Endothelial cell of umbilical vein (primary cell): ENCODE results near the gene NLN. TPM values are rescaled to one million over a fixed set of nuclear protein-coding genes. Genes with fewer than 3 reads are reported as not detected.

Experiments used
- BruUV-seq: library from RNA; stranded (reverse); fragments of 400-500 nt; replicated peaks from 2 replicates; lab custom pipeline; 2021; lab: Mats Ljungman, UMichigan
- CTCF ChIA-PET: fragments of 300-600, 350-600 bp; sonication (Branson Sonifier 250); formaldehyde crosslinking; loops from one replicate; lab custom pipeline; 2021; ENCODE audit warnings: antibody characterized with exemption, inconsistent platforms; lab: Charles Lee
- POLR2A ChIA-PET: fragments of 300-600, 350-600 bp; sonication (Branson Sonifier 250); formaldehyde crosslinking; loops from one replicate; lab custom pipeline; 2021; ENCODE audit warnings: antibody characterized with exemption, inconsistent platforms; lab: Charles Lee
- DNase-seq: peaks from one replicate; pipeline ENCODE4 v3.0.0-alpha.2; 2011; ENCODE audit warnings: low read depth, low spot score
- FAIRE-seq: peaks from 2 replicates; lab custom pipeline; 2011; peaks lifted over from hg19 to GRCh38; lab: Jason Lieb, UNC
- H2AFZ ChIP-seq: 2 replicates; pipeline ENCODE4 v1.6.0; 2012; ENCODE audit warnings: low read depth, low read length, control low read depth, inconsistent platforms
- H3K27ac ChIP-seq: 2 replicates; pipeline ENCODE4 v1.5.1; 2011; ENCODE audit warnings: low read depth, mild to moderate bottlenecking, control low read depth, low read length, moderate library complexity; ENCODE audit not compliant: insufficient read depth
- H3K27me3 ChIP-seq, 2 experiments: 2 replicates each; pipeline versions ENCODE4 v1.6.0 to v1.6.1; 2011; ENCODE audit warnings: low read length in 2 of 2, mixed read lengths in 1 of 2; ENCODE audit not compliant: control insufficient read depth in 2 of 2, insufficient read depth in 2 of 2
- H3K36me3 ChIP-seq, 2 experiments: 2 replicates in 1 of 2; 3 replicates in 1 of 2; pipeline ENCODE4 v1.5.1; 2011; ENCODE audit warnings: low read length in 2 of 2, mild to moderate bottlenecking in 1 of 2, moderate library complexity in 1 of 2; ENCODE audit not compliant: control insufficient read depth in 2 of 2, insufficient read depth in 2 of 2; ENCODE audit errors: extremely low read depth in 1 of 2
- H3K4me1 ChIP-seq: 3 replicates; pipeline ENCODE4 v1.5.1; 2011; ENCODE audit warnings: mild to moderate bottlenecking, low read length; ENCODE audit not compliant: control insufficient read depth, insufficient read depth; ENCODE audit errors: extremely low read depth
- H3K4me2 ChIP-seq: 2 replicates; pipeline ENCODE4 v1.6.1; 2011; ENCODE audit warnings: low read length, control low read depth, mixed read lengths; ENCODE audit not compliant: insufficient read depth
- H3K4me3 ChIP-seq, 3 experiments: fragments of 200-600 bp in 1 of 3; sonication (generic), shearing (Covaris generic) in 1 of 3; replicated peaks in 1 of 3; 2 replicates each; pipeline ENCODE4 v1.5.1; 2011 to 2016; ENCODE audit warnings: control low read depth in 3 of 3, low read length in 3 of 3, mild to moderate bottlenecking in 2 of 3, inconsistent platforms in 1 of 3, low read depth in 1 of 3, moderate library complexity in 1 of 3; ENCODE audit not compliant: insufficient read depth in 1 of 3
- H3K79me2 ChIP-seq: 2 replicates; pipeline ENCODE4 v1.6.0; 2012; ENCODE audit warnings: low read length, inconsistent platforms; ENCODE audit not compliant: control insufficient read depth, insufficient read depth
- H3K9ac ChIP-seq: replicated peaks from 2 replicates; pipeline ENCODE3; 2011; ENCODE audit warnings: low read length, control low read depth; ENCODE audit not compliant: insufficient read depth; ENCODE audit errors: extremely low read depth
- H3K9me1 ChIP-seq: replicated peaks from 3 replicates; pipeline ENCODE4 v1.6.0; 2011; ENCODE audit warnings: mild to moderate bottlenecking, low read length; ENCODE audit not compliant: control insufficient read depth, insufficient read depth; ENCODE audit errors: extremely low read depth
- H3K9me3 ChIP-seq: replicated peaks from 2 replicates; pipeline ENCODE4 v1.5.1; 2012; ENCODE audit warnings: low read length, inconsistent platforms; ENCODE audit not compliant: control insufficient read depth, insufficient read depth
- H4K20me1 ChIP-seq: replicated peaks from 2 replicates; pipeline ENCODE3; 2011; ENCODE audit warnings: mild to moderate bottlenecking, low read length; ENCODE audit not compliant: control insufficient read depth, insufficient read depth; ENCODE audit errors: extremely low read depth
- CTCF ChIP-seq, 2 donors: IDR thresholded peaks; 1 replicate in 1 of 2; 2 replicates in 1 of 2; pipeline ENCODE4 v1.5.1; 2011; ENCODE audit warnings: low read length in 2 of 2, mild to moderate bottlenecking in 2 of 2, moderate library complexity in 2 of 2, control low read depth in 1 of 2, inconsistent platforms in 1 of 2, low read depth in 1 of 2; ENCODE audit not compliant: insufficient read depth in 1 of 2; ENCODE audit errors: extremely low read depth in 1 of 2
- EZH2 ChIP-seq: IDR thresholded peaks from 2 replicates; pipeline ENCODE4 v1.6.1; 2012; ENCODE audit warnings: borderline replicate concordance, low read depth, mild to moderate bottlenecking, moderate library complexity, low read length, inconsistent platforms; ENCODE audit not compliant: severe bottlenecking
- FOS ChIP-seq: IDR thresholded peaks from 2 replicates; pipeline ENCODE4 v1.6.1; 2011; ENCODE audit warnings: mild to moderate bottlenecking, low read length, moderate library complexity, borderline replicate concordance; ENCODE audit not compliant: insufficient read depth
- GATA2 ChIP-seq: IDR thresholded peaks from 2 replicates; pipeline ENCODE4 v1.7.0; 2011; ENCODE audit warnings: low read depth, mild to moderate bottlenecking, moderate library complexity, mixed read lengths, low read length; ENCODE audit not compliant: insufficient read length, insufficient read depth
- JUN ChIP-seq: IDR thresholded peaks from 2 replicates; pipeline ENCODE4 v1.6.1; 2011; ENCODE audit warnings: borderline replicate concordance, low read depth; ENCODE audit not compliant: insufficient read length, insufficient read depth
- MYC ChIP-seq: IDR thresholded peaks from one replicate; pipeline ENCODE4 v1.6.1; 2011; ENCODE audit warnings: mild to moderate bottlenecking, low read depth, low read length
- POLR2A ChIP-seq: IDR thresholded peaks from 2 replicates; pipeline ENCODE4 v1.6.1; 2012; ENCODE audit warnings: low read depth, mild to moderate bottlenecking, control low read depth, low read length
- POLR2AphosphoS5 ChIP-seq: IDR thresholded peaks from 2 replicates; pipeline ENCODE4 v1.6.1; 2012; ENCODE audit warnings: low read depth, mild to moderate bottlenecking, control low read depth, low read length, moderate library complexity; ENCODE audit not compliant: insufficient read depth
- dilution Hi-C: fragments of 300-500 bp; cut with MboI; formaldehyde crosslinking; loops from one replicate; pipeline ENCODE4 v1.15.0; 2019; ENCODE audit warnings: low sequenced_read_pairs; ENCODE audit not compliant: extremely low pct_ligation_motif_present
- intact Hi-C: fragments of 100-400 bp; cut with micrococcal nuclease; formaldehyde crosslinking; loops from one replicate; pipeline ENCODE4 v1.10.0; 2022
- polyA plus RNA-seq, 4 experiments: library from polyadenylated mRNA; depleted of rRNA in 3 of 4; stranded (reverse) in 3 of 4; unstranded in 1 of 4; fragments of >200 nt; gene quantifications; 2 replicates each; pipeline versions ENCODE4 v1.2.1 to v1.2.3, GENCODE V29; 2011 to 2012; ENCODE audit warnings: missing spikeins in 1 of 4
- total RNA-seq: library from RNA; stranded (reverse); gene quantifications from 2 replicates; pipeline ENCODE4 v1.2.3, GENCODE V29; 2021
- TF ChIP-seq, protein P1 (sequence below): IDR thresholded peaks from 2 replicates; pipeline ENCODE4 v1.6.1; 2011; ENCODE audit not compliant: insufficient read depth, insufficient read length

The NLN gene
- total and polyA plus RNA-seq, 2 donors (not counting 3 experiments of a cell fraction or from before 2014, with no cell fraction given), result 14.2 to 63.3 TPM

DNA sequence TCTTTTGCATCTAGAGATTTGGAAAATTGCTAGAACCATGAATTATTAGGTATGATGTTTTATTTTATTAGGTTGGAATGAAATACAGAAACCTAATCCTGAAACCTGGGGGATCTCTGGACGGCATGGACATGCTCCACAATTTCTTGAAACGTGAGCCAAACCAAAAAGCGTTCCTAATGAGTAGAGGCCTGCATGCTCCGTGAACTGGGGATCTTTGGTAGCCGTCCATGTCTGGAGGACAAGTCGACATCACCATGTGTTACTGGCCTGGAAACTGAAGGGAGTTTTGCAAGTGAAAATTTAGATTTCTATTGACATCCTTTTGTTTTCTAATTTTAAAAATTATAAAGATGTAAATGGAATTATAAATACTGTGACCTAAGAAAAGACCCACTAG, 100.7 kb downstream of the NLN start:
- no peaks in the 10 kb centered on the region for H3K9me1 ChIP-seq
- H3K9ac ChIP-seq, result no peak overlapping the region
- H2AFZ ChIP-seq, result no peak overlapping the region
- FAIRE-seq (no peak), DNase-seq (no peak)
- ChIA-PET CTCF (no interaction called here), POLR2A (no interaction called here)
- no peaks in the 10 kb centered on the region for H3K9me3 ChIP-seq
- no peak for TF ChIP-seq EZH2
- TF ChIP-seq, protein P1, sequence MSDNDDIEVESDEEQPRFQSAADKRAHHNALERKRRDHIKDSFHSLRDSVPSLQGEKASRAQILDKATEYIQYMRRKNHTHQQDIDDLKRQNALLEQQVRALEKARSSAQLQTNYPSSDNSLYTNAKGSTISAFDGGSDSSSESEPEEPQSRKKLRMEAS, result no peak
- TF ChIP-seq POLR2AphosphoS5, result no peak
- no peak for TF ChIP-seq FOS
- TF ChIP-seq MYC, result no peak
- no peak for TF ChIP-seq GATA2
- TF ChIP-seq CTCF (IDR thresholded peaks at IDR 0.05; ENCODE audit: extremely low read depth in 1 of 2, insufficient read depth in 1 of 2, low read depth in 1 of 2, low read length in 2 of 2), result no peak
- no peak for TF ChIP-seq POLR2A
- TF ChIP-seq JUN, result no peak
- intact Hi-C loops (no loop called here), dilution Hi-C loops (no loop called here)
- BruUV-seq, result no TSS peak
- H3K4me3 ChIP-seq, result no peak overlapping the region
- no peaks in the 10 kb centered on the region for H4K20me1 ChIP-seq
- no peaks in the 10 kb centered on the region for H3K4me1 ChIP-seq
- H3K27ac ChIP-seq, result no peak overlapping the region
- no peaks in the 10 kb centered on the region for H3K36me3 ChIP-seq
- no peaks in the 10 kb centered on the region for H3K79me2 ChIP-seq
- H3K4me2 ChIP-seq, result no peak overlapping the region
- no peaks in the 10 kb centered on the region for H3K27me3 ChIP-seq
